Endodermal cell (in vitro differentiated cells): ENCODE measurements around the gene TEX14. TPM values are rescaled to one million over a fixed set of nuclear protein-coding genes. Genes with fewer than 3 reads are reported as not detected.

ENCODE experiments used
- DNase-seq: peaks from one replicate; pipeline ENCODE4 v3.0.0-alpha.2; 2017
- H3K27ac ChIP-seq: 2 replicates; pipeline ENCODE4 v1.5.1; 2013; ENCODE audit warnings: mild to moderate bottlenecking, low read depth, low read length, moderate library complexity
- H3K27me3 ChIP-seq: 2 replicates; pipeline ENCODE4 v1.6.1; 2013; ENCODE audit warnings: mild to moderate bottlenecking, low read length, moderate library complexity; ENCODE audit not compliant: insufficient read depth, control insufficient read depth, poor library complexity, severe bottlenecking
- H3K36me3 ChIP-seq: 2 replicates; pipeline ENCODE4 v1.7.0; 2013; ENCODE audit warnings: mild to moderate bottlenecking, low read length, moderate library complexity; ENCODE audit not compliant: control insufficient read depth, insufficient read depth
- H3K4me1 ChIP-seq: one replicate; pipeline ENCODE4 v1.7.0; 2013; ENCODE audit warnings: low read length; ENCODE audit not compliant: control insufficient read depth, insufficient read depth
- H3K4me3 ChIP-seq: 2 replicates; pipeline ENCODE4 v1.5.1; 2013; ENCODE audit warnings: mild to moderate bottlenecking, low read length, moderate library complexity
- H3K9ac ChIP-seq: 2 replicates; pipeline ENCODE4 v1.6.1; 2013; ENCODE audit warnings: mild to moderate bottlenecking, low read length, moderate library complexity; ENCODE audit not compliant: poor library complexity, severe bottlenecking; ENCODE audit errors: extremely low read depth
- H3K9me3 ChIP-seq: 2 replicates; pipeline ENCODE4 v1.6.1; 2013; ENCODE audit warnings: mild to moderate bottlenecking, low read length, moderate library complexity; ENCODE audit not compliant: control insufficient read depth
- H3K27ac Mint-ChIP-seq: 2 replicates; pipeline ENCODE4 v1.8.0; 2020; ENCODE audit warnings: mixed read lengths
- H3K27me3 Mint-ChIP-seq: 2 replicates; pipeline ENCODE4 v1.8.0; 2021; ENCODE audit warnings: mild to moderate bottlenecking, mixed read lengths; ENCODE audit not compliant: insufficient read depth
- H3K36me3 Mint-ChIP-seq: 2 replicates; pipeline ENCODE4 v1.8.0; 2020; ENCODE audit warnings: low read depth, mixed read lengths
- H3K4me1 Mint-ChIP-seq: 2 replicates; pipeline ENCODE4 v1.8.0; 2020; ENCODE audit warnings: mixed read lengths
- H3K4me3 Mint-ChIP-seq: 2 replicates; pipeline ENCODE4 v1.8.0; 2020; ENCODE audit warnings: mild to moderate bottlenecking, moderate library complexity, mixed read lengths
- H3K9me3 Mint-ChIP-seq: 2 replicates; pipeline ENCODE4 v1.8.0; 2020; ENCODE audit warnings: mild to moderate bottlenecking, mixed read lengths
- CTCF ChIP-seq: fragments of 200-600 bp; sonication (generic); conservative IDR thresholded peaks from 2 replicates; pipeline ENCODE4 v1.5.0; 2021; ENCODE audit warnings: antibody characterized with exemption, mild to moderate bottlenecking
- WGBS, 2 experiments: methylation state at CpG; one replicate each; pipeline versions ENCODE4 v1.1.5 to v1.1.7; 2013; ENCODE audit warnings: missing lambda C conversion rate in 2 of 2, mixed read lengths in 1 of 2; ENCODE audit not compliant: insufficient coverage in 1 of 2, insufficient read length in 1 of 2; 5-methylcytosine and 5-hydroxymethylcytosine counted together
- total RNA-seq, 2 donors: library from RNA; stranded (reverse); fragmentation: NEBNext Ultra II Directional in 1 of 2; extraction: Animal tissue kit (Norgen Biotek cat#: 25700) in 1 of 2; gene quantifications; 2 replicates in 1 of 2; 3 replicates in 1 of 2; pipeline ENCODE4 v1.2.1, GENCODE V29; 2021

TEX14 gene
- total RNA-seq, 2 donors from 2014 or later = 0.09 to 0.18 TPM

- Histone ChIP-seq H3K36me3 (no peaks in the 10 kb centered on the region), H3K9me3 (no peaks in the 10 kb centered on the region), H3K27ac (no peak overlapping the region), H3K4me3 (no peak overlapping the region), H3K9ac (no peak overlapping the region), H3K4me1 (no peaks in the 10 kb centered on the region), H3K27me3 (no peaks in the 10 kb centered on the region)
- no peaks in the 10 kb centered on the region for H3K9me3 Mint-ChIP-seq
- H3K27me3 Mint-ChIP-seq = peaks cover 3% of the 10 kb centered on the region
- DNase-seq = no peak
- 83 to 91% methylated on average over 1 to 2 of the region's 2 CpGs for WGBS, 2 experiments
- no peak for TF ChIP-seq CTCF
- no peaks in the 10 kb centered on the region for H3K36me3 Mint-ChIP-seq
- no peak overlapping the region for H3K4me3 Mint-ChIP-seq
- H3K27ac Mint-ChIP-seq = no peak overlapping the region
- peaks cover 5% of the 10 kb centered on the region for H3K4me1 Mint-ChIP-seq
These were observed 111.2 kb downstream of the TEX14 start for GRCh38 chr17:58580671-58581070.

GRCh38 chr17:58577696-58578095 lies 114.1 kb downstream of the TEX14 start:
- no peak overlapping the region for H3K4me3 Mint-ChIP-seq
- peak; percentile 85 for TF ChIP-seq CTCF
- H3K27me3 ChIP-seq = no peaks in the 10 kb centered on the region

GRCh38 chr17:58576679-58577367 lies 115.0 kb downstream of the TEX14 start:
- no peak overlapping the region for H3K9ac ChIP-seq
- Mint-ChIP-seq H3K27me3 (no peaks in the 10 kb centered on the region), H3K4me1 (peaks cover 11% of the 10 kb centered on the region), H3K9me3 (no peaks in the 10 kb centered on the region), H3K27ac (no peak overlapping the region), H3K36me3 (no peaks in the 10 kb centered on the region), H3K4me3 (no peak overlapping the region)
- H3K9me3 ChIP-seq = no peaks in the 10 kb centered on the region
- H3K4me3 ChIP-seq = no peak overlapping the region
- TF ChIP-seq CTCF = no peak
- WGBS, 2 experiments = 61 to 70% methylated on average over 2 to 3 of the region's 3 CpGs
- H3K36me3 ChIP-seq = no peaks in the 10 kb centered on the region
- no peak overlapping the region for H3K27ac ChIP-seq
- DNase-seq = no peak
- H3K4me1 ChIP-seq = no peaks in the 10 kb centered on the region
- H3K27me3 ChIP-seq = no peaks in the 10 kb centered on the region

More at GRCh38 chr17:58577696-58578095, 114.1 kb downstream of the TEX14 start:
- Histone ChIP-seq H3K36me3 (no peaks in the 10 kb centered on the region), H3K4me3 (no peak overlapping the region), H3K27ac (no peak overlapping the region), H3K9me3 (no peaks in the 10 kb centered on the region), H3K4me1 (no peaks in the 10 kb centered on the region), H3K9ac (no peak overlapping the region)
- Mint-ChIP-seq H3K27ac (no peak overlapping the region), H3K9me3 (no peaks in the 10 kb centered on the region), H3K4me1 (peaks cover 10% of the 10 kb centered on the region), H3K36me3 (no peaks in the 10 kb centered on the region), H3K27me3 (no peaks in the 10 kb centered on the region)
- WGBS, 2 experiments = 21 to 39% methylated on average over 3 to 7 of the region's 7 CpGs
- peak; percentile 86 for DNase-seq
